Activated CD4-positive, alpha-beta T cell treated with anti-CD3 and anti-CD28 coated beads, Interleukin-2, amount 10 ng/mL, durations not matched to agents 24 days and 14 days (primary cell): ENCODE data around the gene C1QTNF7. TPM values are rescaled to one million over a fixed set of nuclear protein-coding genes. Genes with fewer than 3 reads are reported as not detected.

ENCODE experiments used
- DNase-seq: peaks from one replicate; pipeline ENCODE4 v3.0.0; 2022
- H3K27ac Mint-ChIP-seq: one replicate; pipeline ENCODE4 v1.8.0; 2022; ENCODE audit warnings: mild to moderate bottlenecking, mixed read lengths
- H3K27me3 Mint-ChIP-seq: one replicate; pipeline ENCODE4 v1.8.0; 2022; ENCODE audit warnings: mixed read lengths
- H3K36me3 Mint-ChIP-seq: one replicate; pipeline ENCODE4 v1.8.0; 2022; ENCODE audit warnings: low read depth, mild to moderate bottlenecking, mixed read lengths
- H3K4me1 Mint-ChIP-seq: one replicate; pipeline ENCODE4 v1.8.0; 2021; ENCODE audit warnings: mixed read lengths
- H3K4me3 Mint-ChIP-seq: one replicate; pipeline ENCODE4 v1.8.0; 2022; ENCODE audit warnings: mild to moderate bottlenecking, moderate library complexity, mixed read lengths
- H3K9me3 Mint-ChIP-seq: one replicate; pipeline ENCODE4 v1.8.0; 2021; ENCODE audit warnings: mixed read lengths
- intact Hi-C: fragments of 100-400 bp; cut with micrococcal nuclease; formaldehyde crosslinking; loops from one replicate; pipeline ENCODE4 v1.15.1; 2023
- total RNA-seq: library from RNA; stranded (reverse); gene quantifications from 2 replicates; pipeline ENCODE4 v1.2.3, GENCODE V29; 2022

Gene C1QTNF7
- total RNA-seq, 1 donor from 2014 or later, result not detected

DNA sequence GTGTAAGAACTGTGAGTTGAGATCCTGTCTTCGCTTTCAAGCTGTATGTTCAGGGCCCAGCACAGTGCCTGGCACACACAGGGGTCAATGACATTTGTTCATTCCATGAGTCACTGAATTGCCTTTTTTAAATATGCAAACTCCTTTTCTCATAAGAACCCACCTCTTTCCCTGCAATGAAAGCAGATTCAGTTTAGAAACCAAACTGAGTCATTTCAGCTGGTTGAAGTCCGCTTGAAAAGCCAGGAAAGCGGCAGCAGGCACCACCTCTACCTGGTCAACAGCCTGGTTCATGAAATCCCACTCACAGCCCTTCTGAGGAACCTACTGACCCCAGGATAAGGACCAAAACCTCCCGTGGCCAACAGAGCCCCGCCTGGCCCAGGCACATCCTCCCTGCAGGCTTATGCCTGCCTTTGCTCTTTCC is 4.5 kb upstream of the C1QTNF7 start:
- Mint-ChIP-seq H3K4me1 (peaks cover 20% of the 10 kb centered on the region), H3K27me3 (no peaks in the 10 kb centered on the region), H3K36me3 (no peaks in the 10 kb centered on the region), H3K4me3 (no peak overlapping the region), H3K27ac (no peak overlapping the region), H3K9me3 (peaks cover 4% of the 10 kb centered on the region)
- intact Hi-C loops, result no loop called here
- DNase-seq, result no peak

DNA sequence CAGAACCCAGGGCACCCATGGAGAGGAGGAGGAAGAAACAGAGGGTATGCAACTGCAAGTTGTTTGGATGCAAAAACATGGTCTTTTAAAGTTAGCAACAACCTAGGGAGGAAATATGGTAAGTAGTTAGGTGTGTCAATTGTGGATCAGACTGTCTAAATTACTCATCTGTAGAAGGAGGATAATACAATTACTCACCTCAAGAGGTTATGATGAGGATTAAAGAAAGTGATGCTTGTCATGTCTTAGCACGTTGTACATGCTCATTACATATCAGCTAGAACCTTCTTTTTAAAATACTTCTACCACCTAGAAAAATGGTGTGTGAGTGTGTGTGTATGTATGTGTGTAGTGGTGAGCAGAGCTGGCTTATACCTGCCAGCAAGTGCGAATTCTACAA is 2.3 kb upstream of the C1QTNF7 start:
- no peak overlapping the region for H3K27ac Mint-ChIP-seq
- H3K9me3 Mint-ChIP-seq, result no peaks in the 10 kb centered on the region
- H3K36me3 Mint-ChIP-seq, result no peaks in the 10 kb centered on the region
- H3K4me1 Mint-ChIP-seq, result peaks cover 20% of the 10 kb centered on the region
- H3K4me3 Mint-ChIP-seq, result no peak overlapping the region
- intact Hi-C loops, result no loop called here
- no peaks in the 10 kb centered on the region for H3K27me3 Mint-ChIP-seq
- no peak for DNase-seq

DNA sequence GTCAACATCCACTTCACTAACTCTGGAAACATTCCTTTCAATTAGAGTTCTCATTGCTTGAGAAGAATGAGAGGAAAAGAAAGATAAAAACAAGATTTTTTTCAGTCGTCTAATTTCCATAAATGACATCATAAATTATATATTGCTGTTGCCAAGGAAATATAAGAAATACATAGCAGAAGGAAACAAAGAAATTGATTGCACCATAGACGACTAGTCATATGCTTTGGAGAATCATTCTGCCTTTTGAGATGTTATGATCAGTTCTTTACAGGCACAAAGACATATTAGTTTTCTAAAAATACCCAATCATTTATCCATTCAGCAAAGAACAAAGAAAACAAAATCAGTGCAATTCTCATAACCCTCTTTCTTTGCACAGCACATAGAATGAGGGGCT is 672 bp upstream of the C1QTNF7 start:
- Mint-ChIP-seq H3K4me3 (no peak overlapping the region), H3K9me3 (no peaks in the 10 kb centered on the region), H3K36me3 (no peaks in the 10 kb centered on the region), H3K27ac (no peak overlapping the region), H3K27me3 (no peaks in the 10 kb centered on the region), H3K4me1 (peaks cover 20% of the 10 kb centered on the region)
- intact Hi-C loops, result no loop called here
- DNase-seq, result no peak

DNA sequence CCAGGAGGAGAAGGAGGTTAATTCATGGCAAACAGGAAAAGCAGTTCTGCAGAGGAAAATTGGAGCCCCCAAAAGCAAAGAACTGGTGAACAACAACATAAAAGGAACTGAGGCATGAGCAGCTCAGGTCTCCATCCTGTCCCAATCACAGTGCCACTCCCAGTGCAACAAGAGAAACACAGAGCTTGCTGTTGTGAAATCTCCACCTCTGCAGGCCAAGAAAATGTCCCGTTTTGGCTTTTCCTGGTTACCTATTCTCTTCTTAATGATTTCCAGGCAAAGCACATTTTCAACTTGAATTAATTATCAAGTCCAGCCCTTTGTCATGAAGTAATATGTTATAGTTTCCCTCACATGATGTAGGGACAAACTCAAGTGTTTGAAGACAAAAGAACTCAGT is 778 bp downstream of the C1QTNF7 start:
- Mint-ChIP-seq H3K36me3 (no peaks in the 10 kb centered on the region), H3K4me1 (peaks cover 14% of the 10 kb centered on the region), H3K4me3 (no peak overlapping the region), H3K27me3 (no peaks in the 10 kb centered on the region), H3K9me3 (no peaks in the 10 kb centered on the region), H3K27ac (no peak overlapping the region)
- intact Hi-C loops, result no loop called here
- DNase-seq, result no peak

DNA sequence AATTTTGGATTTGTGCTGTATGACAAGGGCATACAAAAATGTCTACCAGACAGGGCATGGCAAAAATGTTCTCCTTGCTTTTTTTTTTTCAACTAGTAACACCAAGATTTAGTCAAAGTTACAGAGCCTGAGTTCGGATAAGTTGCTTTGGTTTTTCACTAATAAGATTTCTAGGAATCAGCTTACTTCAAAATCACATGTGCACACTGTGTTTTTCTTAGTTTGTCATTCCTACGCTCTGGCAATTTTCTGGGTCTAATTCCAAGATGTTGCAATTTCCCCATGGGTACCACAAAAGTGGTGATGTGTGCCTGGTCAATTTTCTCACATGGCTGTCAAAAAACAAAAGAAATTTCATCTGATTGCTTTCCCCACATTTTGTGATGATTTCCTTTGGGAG is 6.3 kb downstream of the C1QTNF7 start:
- intact Hi-C loops, result no loop called here
- Mint-ChIP-seq H3K9me3 (no peaks in the 10 kb centered on the region), H3K36me3 (no peaks in the 10 kb centered on the region), H3K27ac (no peak overlapping the region), H3K4me1 (no peaks in the 10 kb centered on the region), H3K4me3 (no peak overlapping the region), H3K27me3 (peaks cover 2% of the 10 kb centered on the region)
- DNase-seq, result no peak

DNA sequence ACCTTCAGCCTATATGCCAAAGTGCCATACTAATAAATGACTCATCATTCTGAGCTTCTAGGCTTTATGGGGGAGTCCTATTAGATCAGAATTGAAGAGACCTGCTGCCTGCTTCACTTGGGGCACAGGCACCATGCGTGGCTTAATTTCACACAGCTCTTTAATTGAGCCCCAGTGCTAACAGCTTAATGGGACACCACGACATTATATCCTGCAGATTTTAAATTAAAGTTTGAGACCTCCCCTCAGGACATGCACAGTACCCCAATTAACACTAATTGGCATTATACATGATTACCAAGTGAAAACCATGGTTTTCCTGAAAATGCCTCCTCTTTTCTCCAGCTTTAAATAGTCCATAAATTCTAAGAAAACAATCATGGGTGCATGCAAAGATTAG is 6.8 kb downstream of the C1QTNF7 start:
- H3K36me3 Mint-ChIP-seq, result no peaks in the 10 kb centered on the region
- no peak overlapping the region for H3K4me3 Mint-ChIP-seq
- peaks cover 2% of the 10 kb centered on the region for H3K27me3 Mint-ChIP-seq
- intact Hi-C loops, result no loop called here
- DNase-seq, result no peak
- H3K27ac Mint-ChIP-seq, result no peak overlapping the region
- no peaks in the 10 kb centered on the region for H3K4me1 Mint-ChIP-seq
- no peaks in the 10 kb centered on the region for H3K9me3 Mint-ChIP-seq

DNA sequence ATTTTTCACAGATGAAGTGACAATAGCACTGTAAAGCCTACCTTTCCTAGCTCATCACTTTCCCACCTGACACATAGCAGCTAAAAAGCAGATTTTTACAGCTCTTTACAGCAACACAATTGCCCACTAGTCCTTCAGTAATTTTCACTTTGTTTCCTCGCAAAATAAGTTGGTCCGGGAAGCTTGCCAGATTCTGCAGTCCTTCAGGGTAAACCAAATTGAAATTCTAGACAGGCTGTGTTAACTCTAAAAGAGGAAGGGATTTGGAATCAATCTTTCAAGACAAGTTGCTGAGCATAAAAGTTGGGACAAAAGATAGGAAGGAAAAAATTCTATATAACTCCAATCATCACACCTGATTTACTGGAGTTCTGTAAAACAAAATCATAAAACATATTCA is 8.7 kb downstream of the C1QTNF7 start:
- no peak overlapping the region for H3K4me3 Mint-ChIP-seq
- H3K36me3 Mint-ChIP-seq, result no peaks in the 10 kb centered on the region
- no peak for DNase-seq
- H3K9me3 Mint-ChIP-seq, result no peaks in the 10 kb centered on the region
- no peak overlapping the region for H3K27ac Mint-ChIP-seq
- intact Hi-C loops, result no loop called here
- peaks cover 2% of the 10 kb centered on the region for H3K27me3 Mint-ChIP-seq
- no peaks in the 10 kb centered on the region for H3K4me1 Mint-ChIP-seq

DNA sequence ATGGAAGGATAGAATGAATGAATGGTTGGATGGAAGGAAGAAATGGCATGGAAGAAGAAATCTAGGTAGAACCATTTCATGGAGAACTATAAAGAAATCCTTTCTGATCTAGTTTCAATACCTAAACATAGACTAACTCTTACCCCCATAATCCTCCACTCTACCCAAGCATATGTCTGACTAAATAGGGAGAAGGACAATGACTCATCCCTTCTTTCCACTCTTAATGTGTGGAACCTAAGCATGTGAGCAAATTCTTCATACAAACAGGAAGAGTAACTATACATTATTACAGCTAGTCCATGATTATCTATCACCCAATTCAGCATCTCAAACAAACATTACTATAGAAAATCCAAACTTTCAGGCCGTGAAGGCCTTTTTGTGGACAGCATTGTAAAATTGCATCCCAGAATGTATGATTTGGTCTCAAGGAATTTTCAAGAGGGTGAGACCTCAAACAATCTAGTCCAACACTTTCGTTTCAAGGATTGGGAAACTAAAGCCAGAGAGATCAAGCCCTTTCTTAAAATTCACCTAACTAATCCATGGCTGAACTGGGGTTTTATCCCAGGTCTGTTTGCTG is 11.2 kb downstream of the C1QTNF7 start:
- Mint-ChIP-seq H3K4me3 (no peak overlapping the region), H3K27ac (no peak overlapping the region), H3K36me3 (no peaks in the 10 kb centered on the region), H3K4me1 (no peaks in the 10 kb centered on the region), H3K27me3 (peaks cover 2% of the 10 kb centered on the region), H3K9me3 (no peaks in the 10 kb centered on the region)
- DNase-seq, result no peak
- intact Hi-C loops, result no loop called here

DNA sequence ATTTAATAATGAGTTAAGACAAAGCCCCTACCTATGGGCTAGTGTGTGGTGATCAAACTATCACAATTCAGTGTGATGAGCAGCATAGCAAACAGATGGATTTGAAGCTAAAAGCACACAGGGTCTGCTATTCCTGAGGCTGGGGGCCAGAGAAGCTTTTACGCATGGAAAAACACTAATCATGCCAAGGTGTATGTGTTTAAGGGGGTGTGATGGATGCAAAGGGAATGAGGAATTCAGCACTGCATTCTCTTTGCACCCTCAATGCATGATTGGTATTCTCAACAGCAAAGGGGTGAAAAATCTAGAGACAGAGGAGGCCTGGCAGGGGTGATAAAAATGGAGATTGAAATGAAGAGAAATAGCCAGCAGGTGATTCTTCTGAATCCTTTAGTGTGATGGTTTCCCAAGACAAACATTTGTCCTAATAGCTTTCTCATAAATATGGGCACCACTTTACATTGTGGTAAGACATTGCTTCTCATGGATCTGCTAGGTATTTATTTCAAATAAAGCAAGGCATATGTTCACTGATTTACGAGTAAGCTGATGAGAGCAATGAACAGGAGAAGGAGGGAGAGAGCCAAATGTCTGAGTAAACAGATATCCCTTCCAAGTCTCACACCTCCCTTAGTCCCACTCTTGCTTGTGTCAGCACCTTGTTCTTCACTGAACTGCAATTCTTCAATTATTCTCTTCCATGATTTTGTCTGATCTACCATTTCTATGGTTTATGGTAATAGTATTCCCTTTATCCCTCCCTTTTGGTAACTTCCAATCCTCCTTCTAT is 15.7 kb downstream of the C1QTNF7 start:
- no peak overlapping the region for H3K27ac Mint-ChIP-seq
- intact Hi-C loops, result no loop called here
- H3K27me3 Mint-ChIP-seq, result no peaks in the 10 kb centered on the region
- peaks cover 6% of the 10 kb centered on the region for H3K4me1 Mint-ChIP-seq
- DNase-seq, result peak; percentile 11
- peaks cover 4% of the 10 kb centered on the region for H3K9me3 Mint-ChIP-seq
- no peaks in the 10 kb centered on the region for H3K36me3 Mint-ChIP-seq
- no peak overlapping the region for H3K4me3 Mint-ChIP-seq

DNA sequence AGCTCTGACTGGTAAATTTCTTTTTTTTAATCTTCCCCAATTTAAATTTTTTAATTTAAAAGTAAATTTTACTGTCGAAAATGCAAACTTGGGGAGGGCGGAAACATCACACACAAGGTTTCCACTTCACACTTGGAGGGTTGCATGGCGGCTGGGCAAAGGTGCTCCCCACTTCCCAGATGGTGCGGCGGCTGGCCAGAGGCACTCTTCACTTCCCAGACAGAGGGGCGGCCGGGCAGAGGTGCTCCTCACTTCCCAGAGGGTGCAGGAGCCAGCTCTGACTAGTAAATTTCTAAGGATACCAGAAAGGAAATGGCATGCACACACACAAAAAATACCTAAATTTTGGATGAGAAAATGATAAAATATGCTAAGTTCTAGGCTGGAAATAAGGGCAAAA is 16.4 kb downstream of the C1QTNF7 start:
- Mint-ChIP-seq H3K4me1 (peaks cover 6% of the 10 kb centered on the region), H3K36me3 (no peaks in the 10 kb centered on the region), H3K27me3 (no peaks in the 10 kb centered on the region), H3K4me3 (no peak overlapping the region), H3K27ac (no peak overlapping the region), H3K9me3 (peaks cover 4% of the 10 kb centered on the region)
- intact Hi-C loops, result no loop called here
- DNase-seq, result no peak

DNA sequence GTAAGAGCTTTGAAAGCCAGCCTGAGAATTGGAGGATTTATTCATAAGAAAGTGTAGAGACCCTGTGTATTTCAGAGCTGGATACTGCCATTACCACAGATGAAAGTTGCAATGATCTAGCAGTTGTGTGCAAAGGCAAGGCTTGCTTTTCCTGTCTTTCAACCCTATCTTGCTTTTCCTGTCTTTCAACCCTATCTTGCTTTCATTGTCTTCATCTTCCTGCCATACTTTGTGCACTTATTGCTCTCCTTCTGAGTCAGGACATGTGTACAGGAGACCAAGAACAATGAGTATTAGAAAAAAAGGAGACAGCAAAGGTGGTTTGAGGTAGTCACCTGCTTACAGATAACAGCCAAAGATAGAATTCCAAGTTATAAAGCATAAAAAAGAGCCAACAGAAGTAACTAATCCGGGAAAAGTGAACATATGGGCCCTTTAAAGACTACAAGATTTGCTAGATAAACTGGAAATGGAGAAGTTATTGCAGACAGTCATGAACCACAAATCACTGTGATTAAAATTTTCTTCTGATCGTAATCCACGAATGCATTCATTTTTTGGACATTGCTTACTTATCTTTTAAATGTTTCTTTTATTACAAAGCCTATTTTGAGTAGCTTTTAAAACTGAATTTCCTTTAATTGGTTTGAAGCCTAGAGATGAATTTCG is 17.2 kb downstream of the C1QTNF7 start:
- Mint-ChIP-seq H3K9me3 (peaks cover 10% of the 10 kb centered on the region), H3K27ac (no peak overlapping the region), H3K36me3 (no peaks in the 10 kb centered on the region), H3K4me3 (no peak overlapping the region), H3K4me1 (peaks cover 6% of the 10 kb centered on the region), H3K27me3 (peaks cover 2% of the 10 kb centered on the region)
- no peak for DNase-seq
- intact Hi-C loops, result no loop called here

DNA sequence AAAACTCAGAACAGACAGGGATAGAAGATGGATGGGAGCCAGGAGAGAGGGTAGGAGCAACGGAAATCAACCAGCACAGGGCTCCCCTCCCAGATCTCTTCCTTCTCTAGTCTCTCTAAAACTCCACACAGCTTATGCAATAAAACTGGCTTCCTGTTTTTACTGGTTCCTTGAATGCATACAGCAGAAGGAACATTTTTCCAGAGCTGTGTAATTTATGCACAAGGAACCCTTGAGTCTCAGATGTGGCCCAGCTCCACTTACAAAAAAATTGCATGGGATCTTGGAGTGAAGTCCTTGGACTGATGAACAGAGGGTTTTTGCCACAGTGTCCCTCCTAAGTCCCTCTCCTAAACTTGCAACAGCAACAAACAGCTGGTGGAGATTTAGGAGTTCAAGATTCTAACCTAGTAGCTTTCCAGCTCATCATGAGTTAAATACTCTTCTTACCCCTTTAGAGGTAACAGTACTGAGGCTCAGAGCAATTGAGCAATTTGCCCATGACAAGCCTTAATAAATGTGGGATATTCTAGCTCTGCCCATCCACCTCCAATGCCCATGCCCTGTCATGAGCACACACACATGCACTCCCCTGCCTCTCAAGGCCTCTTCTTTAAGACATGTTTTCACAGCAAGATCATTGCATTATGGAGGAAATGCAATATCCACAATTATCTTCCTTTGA is 23.5 kb downstream of the C1QTNF7 start:
- intact Hi-C loops, result loop anchor here (10.0 kb wide), 1 partner anchor 1797 kb away; no protein-coding TSS in a partner anchor
- no peak overlapping the region for H3K27ac Mint-ChIP-seq
- peak; percentile 28 for DNase-seq
- peaks cover 10% of the 10 kb centered on the region for H3K9me3 Mint-ChIP-seq
- no peaks in the 10 kb centered on the region for H3K4me1 Mint-ChIP-seq
- no peak overlapping the region for H3K4me3 Mint-ChIP-seq
- peaks cover 2% of the 10 kb centered on the region for H3K27me3 Mint-ChIP-seq
- no peaks in the 10 kb centered on the region for H3K36me3 Mint-ChIP-seq

DNA sequence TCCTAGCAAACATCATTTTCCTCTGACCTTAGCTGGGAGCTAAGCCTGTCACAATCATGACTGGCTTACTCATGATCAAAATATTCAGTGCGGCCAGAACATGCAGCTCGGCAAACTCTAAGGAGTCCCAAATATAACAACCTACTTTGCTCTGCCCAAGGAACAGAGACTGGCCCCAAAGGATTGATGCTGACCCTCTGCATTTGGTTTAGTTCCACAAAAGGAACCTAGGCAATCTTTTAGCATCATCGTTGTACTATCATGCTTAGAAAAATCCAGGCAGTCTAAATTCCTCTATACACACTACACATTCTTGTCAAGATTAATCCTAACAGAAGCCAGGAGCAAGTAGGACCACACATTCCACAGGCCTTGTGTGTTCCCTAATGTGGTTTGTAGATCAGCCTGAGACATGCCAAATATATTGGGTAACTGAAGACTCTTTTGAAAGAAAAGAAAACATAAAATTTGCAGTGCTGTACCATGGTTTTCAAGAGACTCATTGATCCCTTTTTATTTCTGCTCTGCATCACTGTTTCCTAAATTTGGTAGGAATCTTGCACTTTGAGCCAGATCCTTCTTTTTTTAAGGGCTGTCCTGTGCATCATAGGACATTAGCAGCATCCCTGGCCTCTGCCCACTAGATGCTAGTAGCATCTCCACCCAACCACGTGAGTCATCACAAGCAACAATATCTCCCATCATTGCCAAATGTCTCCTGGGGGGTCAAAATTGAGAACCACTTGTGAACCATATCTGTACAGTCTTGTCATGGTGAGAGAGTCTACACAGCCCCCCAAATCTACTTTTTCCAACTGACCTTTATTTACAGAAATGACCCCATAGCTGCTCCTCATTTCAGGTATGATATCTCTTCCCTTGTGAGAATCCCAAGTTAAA is 24.3 kb downstream of the C1QTNF7 start:
- H3K27me3 Mint-ChIP-seq, result peaks cover 2% of the 10 kb centered on the region
- H3K4me3 Mint-ChIP-seq, result no peak overlapping the region
- DNase-seq, result peak; percentile 13
- no peaks in the 10 kb centered on the region for H3K4me1 Mint-ChIP-seq
- intact Hi-C loops, result loop anchor here (10.0 kb wide), 1 partner anchor 1797 kb away; no protein-coding TSS in a partner anchor
- H3K9me3 Mint-ChIP-seq, result peaks cover 6% of the 10 kb centered on the region
- H3K36me3 Mint-ChIP-seq, result no peaks in the 10 kb centered on the region
- H3K27ac Mint-ChIP-seq, result no peak overlapping the region
